HG03103 (cell line): ENCODE measurements around the gene RTL10.

Source experiments
- ATAC-seq: cut with Tn5 transposase; IDR thresholded peaks from one replicate; pipeline ENCODE4 v1.9.1; 2021; ENCODE audit warnings: low read depth; ENCODE audit not compliant: unreplicated experiment

Gene RTL10, protein sequence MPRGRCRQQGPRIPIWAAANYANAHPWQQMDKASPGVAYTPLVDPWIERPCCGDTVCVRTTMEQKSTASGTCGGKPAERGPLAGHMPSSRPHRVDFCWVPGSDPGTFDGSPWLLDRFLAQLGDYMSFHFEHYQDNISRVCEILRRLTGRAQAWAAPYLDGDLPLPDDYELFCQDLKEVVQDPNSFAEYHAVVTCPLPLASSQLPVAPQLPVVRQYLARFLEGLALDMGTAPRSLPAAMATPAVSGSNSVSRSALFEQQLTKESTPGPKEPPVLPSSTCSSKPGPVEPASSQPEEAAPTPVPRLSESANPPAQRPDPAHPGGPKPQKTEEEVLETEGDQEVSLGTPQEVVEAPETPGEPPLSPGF

DNA sequence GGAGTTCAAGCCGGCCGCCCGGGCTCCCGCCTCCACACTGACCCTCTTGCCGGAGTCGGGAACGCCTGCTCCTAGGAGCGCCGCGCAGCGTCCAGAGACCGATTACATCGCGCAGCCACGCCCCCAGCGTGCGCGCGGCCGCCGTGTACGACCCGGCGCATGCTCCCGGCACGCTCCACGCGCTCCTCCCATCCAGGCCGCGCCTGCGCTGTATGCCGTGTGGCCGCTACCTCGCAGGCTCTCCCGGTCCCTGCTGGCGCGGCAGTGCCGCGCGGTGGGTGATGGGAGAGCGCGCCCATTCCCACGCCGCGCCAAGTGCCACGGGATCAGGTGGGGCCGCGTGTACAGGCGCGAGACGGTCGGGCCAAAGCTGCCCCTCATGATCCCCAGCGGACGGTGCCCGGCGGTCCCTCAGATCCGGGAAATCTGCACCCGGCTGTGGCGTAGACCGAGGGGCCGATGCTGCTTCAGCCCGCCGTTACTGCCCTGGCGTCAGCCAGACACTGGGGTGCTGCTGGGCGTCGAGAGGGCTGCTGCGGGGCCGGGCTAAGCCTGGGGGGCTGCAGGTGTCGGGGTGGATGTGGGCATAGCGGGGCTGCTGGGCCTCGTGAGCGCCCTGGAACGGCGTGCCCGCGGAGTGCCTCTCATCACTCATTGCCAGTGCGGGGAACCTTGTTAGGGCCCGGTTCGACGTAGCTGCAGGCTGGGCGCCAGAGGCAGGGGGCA lies at the start of gene RTL10, which contains the start of gene GNB1L:
RTL10 (minus strand) TSS at position 97 of the 726 bp plus-strand sequence. CDS start 2,613 bp downstream, outside the sequence.
GNB1L (minus strand) TSS at position 97 of the 726 bp plus-strand sequence. CDS start 33,519 bp downstream, outside the sequence.
- ATAC-seq, result peak; percentile 65

DNA sequence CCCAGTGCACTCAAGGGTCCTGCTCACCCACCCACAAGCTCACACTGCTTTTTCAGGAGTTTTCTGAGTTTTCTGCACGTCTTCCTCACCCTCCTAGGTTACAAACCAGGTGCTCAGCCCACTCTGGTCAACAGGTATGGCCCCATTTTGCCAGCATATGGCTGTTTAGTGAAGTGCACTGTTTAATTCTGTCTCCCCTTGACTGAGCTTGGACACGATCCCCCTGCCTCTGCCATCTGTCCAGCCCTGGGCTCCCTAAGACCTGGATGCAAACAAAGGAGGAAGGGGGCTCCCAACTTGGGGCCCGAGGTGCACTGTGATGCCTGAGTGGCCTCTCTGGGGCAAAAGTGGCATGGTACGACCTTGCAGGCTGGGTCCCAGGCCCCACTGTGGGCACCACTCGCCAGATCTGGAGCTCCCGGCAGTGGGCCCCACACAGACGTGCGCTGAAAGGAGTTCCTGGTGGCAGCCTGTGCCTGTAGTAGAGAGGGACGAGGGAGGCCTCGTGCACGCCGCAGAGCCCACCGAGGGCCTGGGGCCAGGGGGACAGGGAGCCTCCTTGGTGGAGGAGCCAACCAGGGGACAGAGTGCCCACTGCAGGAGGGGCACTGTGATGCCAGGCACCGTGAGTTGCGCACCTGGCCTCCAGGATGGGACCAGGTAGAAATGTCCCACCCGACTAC lies 49.6 kb upstream of the RTL10 start:
- ATAC-seq, result no peak

DNA sequence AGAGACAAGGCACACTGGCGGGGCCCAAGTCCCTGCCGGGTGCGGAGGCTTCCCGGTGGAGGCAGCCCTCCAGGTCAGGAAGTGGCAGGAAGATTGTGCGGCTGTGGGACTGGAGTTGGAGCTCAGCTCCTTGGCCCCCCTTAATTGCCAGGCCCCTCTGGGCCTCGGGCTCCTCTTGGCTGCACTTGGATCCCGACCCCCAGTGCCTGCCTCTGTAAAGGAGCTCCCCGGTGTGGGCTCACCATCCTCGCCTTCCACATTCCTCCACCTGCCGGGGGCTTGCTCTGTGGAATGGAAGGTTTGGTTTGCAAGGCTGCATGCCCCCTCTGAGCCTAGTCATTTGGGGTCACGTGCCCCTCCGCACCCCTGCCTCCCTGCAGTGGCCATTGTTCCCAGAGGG lies 48.8 kb upstream of the RTL10 start:
- ATAC-seq, result no peak

DNA sequence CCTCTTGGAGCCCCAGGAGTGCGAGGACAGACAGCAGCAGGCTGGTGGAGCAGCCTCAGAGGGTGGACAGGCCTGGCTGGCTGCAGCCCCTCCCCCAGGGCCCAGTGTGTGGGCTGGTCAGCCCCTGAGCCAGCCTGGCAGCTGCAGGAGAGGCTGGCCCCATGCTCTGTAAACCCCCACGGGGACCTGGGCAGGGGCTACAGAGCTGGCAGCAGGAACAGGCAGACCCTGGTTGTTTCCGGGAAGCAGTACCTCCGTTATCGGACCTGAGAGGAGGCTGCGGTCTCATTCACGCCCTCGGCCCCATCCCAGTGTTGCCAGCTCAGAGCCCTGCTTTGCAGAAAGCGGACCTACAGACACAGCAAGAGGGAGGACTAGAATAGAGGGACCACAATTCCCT lies 48.4 kb upstream of the RTL10 start:
- no peak for ATAC-seq

DNA sequence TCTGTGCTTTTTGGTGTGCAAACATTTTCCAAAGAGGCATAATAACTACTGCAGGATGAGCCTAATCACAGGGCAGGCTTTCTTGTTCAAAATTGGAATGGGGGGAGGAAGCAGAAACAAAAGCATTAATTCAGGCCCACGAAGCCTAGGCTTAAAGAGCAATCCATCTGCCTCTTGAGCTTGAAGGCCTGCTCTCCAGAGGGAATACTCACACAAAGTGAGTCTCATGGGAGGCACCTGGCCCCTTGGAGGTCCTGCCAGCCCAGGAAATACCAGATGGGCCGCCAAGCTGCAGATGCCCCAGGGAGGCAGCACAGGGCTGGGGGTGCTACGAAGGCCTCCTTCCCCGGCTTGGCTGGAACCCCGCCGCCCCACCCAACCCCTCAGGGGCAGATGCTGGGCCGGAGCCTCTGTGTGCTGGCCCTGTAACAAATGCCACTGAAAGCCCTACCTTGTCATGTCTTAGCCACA lies 47.6 kb upstream of the RTL10 start:
- no peak for ATAC-seq

DNA sequence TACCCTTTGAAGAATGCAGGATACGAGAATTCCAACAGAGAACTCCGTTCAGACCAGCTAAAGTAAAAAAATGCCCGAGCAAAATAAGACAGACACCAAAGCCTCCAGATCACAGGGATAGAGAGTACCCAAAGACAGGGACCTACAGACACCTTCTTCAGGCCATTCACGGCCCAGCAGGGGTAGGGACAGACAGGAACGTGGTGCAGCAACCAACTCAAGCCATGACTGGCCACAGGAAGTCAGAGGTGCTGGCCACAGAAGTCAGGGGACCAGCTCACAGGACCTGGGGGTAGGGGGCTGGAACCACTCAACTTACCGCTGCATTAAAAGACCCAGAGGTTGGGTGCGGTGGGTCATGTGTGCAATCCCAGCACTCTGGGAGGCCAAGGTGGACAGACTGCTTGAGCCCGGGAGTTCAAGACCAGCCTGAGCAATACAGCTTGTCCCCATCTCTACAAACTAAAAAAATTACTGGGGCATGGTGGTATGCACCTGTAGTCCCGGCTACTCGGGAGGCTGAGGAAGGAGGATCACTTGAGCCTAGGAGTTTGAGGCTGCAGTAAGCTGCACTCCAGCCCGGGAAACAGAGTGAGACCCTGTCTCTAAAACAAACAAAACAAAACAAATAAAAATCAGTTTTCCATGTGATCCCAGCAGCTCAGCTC lies 47.0 kb upstream of the RTL10 start:
- ATAC-seq, result no peak

DNA sequence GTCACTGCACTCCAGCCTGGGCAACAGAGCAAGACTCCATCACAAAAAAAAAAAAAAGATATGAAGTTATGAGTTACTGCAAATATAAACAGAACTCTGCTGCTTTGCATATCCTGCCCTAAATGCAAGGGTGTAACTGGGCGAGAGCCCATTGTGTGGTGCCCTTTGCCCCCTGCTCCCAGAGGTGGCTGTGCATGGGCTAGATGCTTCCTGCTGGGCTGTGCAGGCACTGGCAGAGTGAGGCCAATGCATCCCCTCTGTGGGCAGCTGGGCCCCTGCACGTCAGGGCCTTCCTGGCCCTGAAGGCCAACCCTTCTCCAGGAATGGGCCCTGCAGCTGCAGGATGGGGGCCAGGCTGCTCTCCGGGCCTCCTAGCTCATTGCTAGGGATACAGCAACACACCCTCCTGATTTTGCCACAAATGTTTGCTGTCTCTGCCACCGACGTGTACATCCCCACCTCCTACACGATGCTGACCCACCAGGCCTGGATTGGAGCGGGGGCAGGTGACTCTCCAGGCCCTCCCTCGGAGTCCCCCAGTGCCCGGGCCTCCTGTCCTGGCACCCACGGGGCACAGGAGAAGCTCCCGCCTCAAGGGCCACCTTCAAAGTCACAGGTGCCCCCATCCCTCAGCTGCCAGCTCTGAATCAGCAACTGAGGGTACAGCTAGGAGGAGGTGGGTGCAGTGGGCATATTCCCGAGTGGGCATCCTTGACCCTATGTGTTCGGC lies 46.2 kb upstream of the RTL10 start:
- no peak for ATAC-seq

DNA sequence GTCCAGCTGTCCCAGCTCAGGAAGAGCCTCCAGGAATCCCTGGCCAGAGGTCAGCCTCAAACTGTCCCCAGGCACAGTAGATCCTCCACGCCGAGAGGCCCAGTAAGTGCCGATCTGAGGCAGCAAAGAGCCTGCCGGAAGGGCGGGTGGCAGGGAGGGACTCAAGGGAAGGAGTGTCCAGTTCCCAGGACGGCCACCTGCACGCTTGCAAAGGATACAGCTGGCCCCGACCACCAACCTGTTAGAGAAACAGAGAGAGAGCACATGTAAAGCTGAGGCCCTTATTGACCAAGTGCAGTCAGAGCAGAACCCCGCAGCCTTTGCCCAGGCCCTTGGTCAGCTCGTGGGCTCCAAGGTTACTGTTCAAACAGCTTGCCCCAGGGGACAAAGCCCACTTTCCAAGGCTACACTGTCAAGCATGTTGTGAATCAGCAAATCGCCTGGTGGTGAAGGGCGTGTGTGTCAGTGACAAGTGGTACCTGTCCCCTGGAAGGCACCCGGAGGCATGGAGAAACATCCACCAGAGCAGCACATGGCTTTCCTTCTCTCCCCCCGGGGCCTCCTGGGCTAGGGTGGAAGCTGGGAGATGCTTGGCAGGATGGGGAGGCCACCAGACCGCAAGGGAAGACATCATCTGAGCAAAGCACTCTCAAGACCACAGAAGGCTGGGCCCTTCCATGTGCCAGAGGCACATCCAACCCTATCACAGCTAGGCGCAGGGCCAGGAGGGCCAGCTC lies 44.3 kb upstream of the RTL10 start:
- ATAC-seq, result no peak

DNA sequence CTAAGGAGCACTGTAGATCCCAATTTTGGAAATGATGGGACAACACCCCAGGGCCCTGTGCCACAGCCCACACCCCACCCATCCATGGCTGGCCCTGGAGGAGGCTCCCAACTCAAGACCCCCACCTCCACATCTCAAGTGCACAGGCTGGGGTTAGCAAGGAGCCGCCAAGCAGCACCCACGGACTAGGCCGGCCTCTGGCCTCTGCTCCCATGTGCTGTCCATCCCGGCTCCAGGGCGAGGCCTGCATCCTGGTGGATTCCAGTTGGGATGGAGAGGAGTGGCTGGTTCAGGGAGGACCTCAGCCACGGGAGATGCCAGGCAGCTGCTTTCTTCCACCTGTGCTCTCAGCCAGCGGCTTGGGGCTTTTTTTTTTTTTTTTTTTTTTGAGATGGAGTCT lies 43.5 kb upstream of the RTL10 start:
- no peak for ATAC-seq

DNA sequence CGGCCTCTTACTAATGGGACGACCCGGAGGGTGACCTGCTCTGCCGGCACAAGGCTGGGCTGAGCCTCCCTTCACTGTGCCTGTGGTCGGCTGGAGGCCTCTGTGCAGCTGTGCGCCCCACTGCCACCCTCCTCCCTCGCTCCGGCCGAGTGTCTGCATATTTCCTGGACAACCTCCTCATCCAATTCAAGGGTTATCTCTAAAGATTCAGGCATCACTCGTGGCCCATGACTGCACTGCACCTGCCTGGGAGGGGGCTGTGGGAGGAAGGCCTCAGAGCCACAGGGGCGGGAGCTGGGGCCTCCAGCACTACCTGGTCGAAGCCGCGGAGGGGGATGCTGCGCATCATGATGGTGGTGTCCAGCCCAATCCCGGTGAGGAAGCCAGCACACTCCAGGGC lies 43.1 kb upstream of the RTL10 start:
- no peak for ATAC-seq

DNA sequence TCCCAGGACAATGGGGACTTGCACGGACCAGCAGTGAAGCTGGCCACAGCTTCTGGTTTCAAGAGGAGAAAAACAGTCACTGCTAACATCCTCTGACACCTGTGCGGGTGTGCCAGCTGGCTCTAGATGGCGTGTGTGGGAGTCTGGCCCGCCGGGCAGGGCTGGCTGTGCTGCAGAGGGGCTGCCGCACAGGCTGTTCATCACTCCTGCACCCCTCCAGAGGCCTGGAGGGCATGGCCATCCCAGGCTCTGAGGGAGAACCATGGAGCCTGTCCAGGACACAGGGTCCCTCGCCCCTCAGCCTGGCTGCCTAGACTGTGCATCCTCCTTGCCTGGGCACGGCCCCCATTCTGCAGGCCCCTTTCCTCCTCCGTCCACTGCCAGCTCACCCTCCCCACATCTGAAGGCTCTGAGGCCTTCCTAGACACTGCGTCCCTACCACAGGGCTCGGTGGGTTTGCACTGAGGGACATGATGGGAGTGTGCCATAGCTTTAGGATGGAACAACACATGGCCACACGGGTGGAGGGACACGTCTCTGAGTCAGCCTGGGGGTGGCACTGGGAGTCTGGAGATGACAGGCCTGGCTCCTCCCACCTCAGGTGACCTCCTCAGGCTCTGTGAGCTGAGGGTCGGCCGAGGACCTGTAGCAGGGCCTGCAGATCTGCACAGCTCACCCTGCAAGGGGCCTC lies 42.1 kb upstream of the RTL10 start:
- ATAC-seq, result no peak

DNA sequence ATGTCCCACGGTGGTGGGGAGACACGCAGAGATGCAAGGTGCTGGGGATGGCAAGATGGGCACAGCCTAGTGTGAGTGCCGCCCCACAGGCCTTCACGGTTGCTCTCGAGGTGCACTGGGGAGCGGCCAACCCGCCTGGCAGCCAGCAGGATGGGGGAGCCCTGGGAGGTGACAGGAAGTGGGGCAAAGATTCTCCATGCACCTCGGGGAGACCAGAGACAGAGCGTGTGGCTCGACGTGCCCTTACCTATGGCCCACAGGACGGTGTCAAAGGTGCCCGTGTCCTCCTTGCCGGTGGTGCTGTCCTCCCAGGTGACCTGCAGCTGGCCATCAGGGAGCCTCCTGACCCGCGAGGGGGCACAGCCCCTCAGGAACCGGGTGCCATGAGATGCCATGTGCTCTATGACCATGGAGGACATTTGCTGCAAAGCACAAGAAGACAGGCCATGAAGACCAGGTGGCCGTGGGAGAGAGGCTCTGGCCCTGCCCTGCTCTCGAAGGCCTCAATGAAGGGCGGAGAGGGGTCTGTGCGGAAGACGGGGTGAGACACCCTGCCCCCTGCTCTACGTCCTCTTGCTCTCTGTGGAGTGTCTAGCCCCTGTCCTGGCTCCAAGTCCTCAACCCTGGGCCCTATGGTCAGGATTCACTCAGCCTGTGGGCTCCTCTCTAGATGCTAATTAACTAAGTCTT lies 40.6 kb upstream of the RTL10 start:
- no peak for ATAC-seq

DNA sequence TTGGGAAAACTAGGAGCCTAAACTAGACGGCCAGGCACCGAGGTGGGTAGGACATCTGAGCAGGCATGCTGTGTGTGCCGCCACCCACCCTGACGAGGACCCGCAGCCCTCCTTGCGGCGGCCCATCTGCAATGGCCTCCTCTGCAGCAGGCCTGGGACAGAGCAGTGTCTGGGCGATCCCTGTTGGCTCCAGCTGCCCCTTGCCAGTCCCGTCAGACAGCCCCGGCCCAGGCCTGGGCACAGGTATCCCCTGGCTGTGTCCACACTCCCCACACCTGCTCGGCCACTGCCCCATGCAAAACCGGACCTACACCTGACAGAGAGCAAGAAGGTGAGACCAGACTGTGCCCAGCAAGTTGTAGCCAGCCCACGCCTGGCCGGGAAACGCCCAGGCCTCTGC lies 38.7 kb upstream of the RTL10 start:
- no peak for ATAC-seq

DNA sequence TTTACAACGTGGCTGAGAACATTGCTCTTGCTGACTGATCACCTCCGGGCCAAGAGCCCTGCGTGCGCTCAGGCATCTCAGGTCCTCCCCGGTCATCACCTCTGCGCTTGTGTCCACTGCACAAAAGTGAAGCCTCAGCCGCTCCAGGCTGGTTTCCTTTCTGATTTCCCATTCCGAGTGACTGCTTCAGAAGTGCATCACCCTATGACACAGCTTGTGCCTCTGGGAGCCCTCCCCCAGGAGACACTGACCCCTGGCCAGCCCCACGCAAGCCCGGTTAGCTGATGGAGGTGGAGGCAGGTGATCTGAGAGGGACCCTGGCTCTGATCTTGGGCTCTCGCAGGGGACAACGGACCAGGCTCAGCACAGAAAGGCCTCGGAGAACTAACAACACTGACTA lies 38.3 kb upstream of the RTL10 start:
- ATAC-seq, result no peak

DNA sequence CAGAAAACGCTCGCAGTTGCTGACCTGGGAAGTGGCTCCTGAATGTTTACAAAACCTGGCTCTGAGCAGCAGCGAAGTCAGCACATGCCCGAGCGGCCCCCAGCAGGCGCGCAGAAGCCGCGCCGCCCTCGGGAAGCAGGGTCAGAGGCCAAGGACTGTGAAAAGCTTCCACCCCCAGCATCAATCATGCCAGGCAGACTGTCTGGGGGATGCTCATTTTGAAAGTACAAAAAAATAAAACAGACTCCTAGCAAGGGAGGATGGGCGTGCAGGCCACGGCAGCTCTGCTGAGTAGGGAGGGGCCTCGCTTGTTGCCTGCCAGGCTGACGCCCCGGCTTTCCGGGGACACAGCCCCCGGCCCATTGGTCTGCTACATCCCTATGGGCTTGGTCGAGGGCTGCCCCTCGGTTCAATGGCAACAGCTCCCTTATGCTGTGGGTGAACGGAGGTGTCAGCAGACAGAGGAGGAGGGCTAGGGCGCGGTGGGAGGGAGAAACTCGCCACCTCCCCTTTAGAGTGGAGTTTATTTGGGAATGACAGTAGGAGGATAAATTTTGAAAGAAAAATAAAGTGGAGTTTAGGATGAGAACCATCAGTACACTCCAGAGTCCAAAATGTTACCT lies 37.7 kb upstream of the RTL10 start:
- ATAC-seq, result no peak

DNA sequence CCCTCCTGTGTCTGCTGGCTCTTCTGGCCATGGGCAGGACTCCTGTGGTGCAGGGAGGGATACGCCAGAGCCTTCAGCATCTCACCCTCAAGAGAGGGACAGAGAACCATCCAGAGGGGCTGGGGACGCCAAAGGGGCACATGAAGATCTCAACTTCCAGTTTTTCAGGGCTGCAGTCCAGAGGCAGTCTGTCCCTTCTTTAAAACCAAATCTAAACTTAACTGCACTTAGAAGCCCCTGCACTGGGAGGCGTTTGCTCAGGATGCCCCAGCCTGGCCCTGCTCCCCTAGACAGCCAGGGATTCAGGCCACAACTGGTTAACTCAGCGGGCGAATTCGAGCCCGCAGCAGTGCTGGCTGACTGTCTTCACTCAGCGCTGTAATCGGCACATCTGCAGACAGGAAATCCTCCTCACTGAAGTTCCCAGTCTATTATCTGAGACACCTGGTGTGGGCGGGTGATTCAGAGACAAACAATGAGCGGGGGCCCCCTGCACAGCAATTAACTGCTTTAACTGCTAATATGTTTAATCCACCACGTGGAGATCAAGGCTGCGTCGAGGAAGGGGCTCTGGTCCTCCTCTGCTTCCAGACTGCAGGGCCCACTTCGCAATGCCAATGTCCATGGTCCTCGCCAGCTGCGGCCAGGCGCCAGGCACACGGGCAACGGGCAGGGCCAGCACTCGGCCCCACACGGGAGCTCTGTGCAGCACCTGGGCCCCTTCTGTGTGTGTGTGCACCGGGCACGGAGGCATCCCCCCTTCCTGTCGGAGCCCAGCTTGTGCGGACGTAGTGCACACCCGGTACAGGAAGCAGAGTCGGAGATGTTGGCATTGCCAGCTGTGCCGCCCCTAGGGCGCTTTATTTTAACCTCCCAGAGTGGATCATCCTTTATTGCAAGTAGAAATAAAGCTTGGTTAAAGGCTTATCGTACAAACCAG lies 36.9 kb upstream of the RTL10 start:
- no peak for ATAC-seq
